Naive thymus-derived CD8-positive, alpha-beta T cell (primary cell): ENCODE measurements around the gene SPRN. TPM values are rescaled to one million over a fixed set of nuclear protein-coding genes. Genes with fewer than 3 reads are reported as not detected.
"Not testable (repeated sequence)": the region's sequence is repeated elsewhere in the genome, so short reads cannot be mapped to it uniquely, and the experiment has no call there.

Experiments
- ATAC-seq, 2 donors: fragments of 150-1000 bp; cut with Tn5 transposase in 1 of 2; sonication (Bioruptor Pico), chemical (Tn5 transposase) in 1 of 2; 1 replicate in 1 of 2; 2 replicates in 1 of 2; pipeline ENCODE4 v1.10.0; 2021; ENCODE audit warnings: mild to moderate bottlenecking in 2 of 2, moderate library complexity in 2 of 2
- POLR2A ChIA-PET: fragments of 350-600 bp; sonication (Branson Sonifier 250); formaldehyde crosslinking; loops from one replicate; lab custom pipeline; 2021; ENCODE audit warnings: antibody characterized with exemption; lab: Charles Lee
- DNase-seq, 10 donors: peaks; one replicate each; pipeline versions ENCODE4 v3.0.0 to v3.0.0-alpha.2; 2020 to 2022
- H3K27ac Mint-ChIP-seq, 10 donors: one replicate each; pipeline ENCODE4 v1.8.0; 2020 to 2022; ENCODE audit warnings: mild to moderate bottlenecking in 10 of 10, mixed read lengths in 10 of 10, moderate library complexity in 4 of 10, inconsistent platforms in 1 of 10
- H3K27me3 Mint-ChIP-seq, 5 donors: one replicate each; pipeline ENCODE4 v1.8.0; 2021 to 2022; ENCODE audit warnings: mixed read lengths in 5 of 5
- H3K36me3 Mint-ChIP-seq, 3 donors: one replicate each; pipeline ENCODE4 v1.8.0; 2020 to 2022; ENCODE audit warnings: mixed read lengths in 3 of 3, mild to moderate bottlenecking in 2 of 3, inconsistent platforms in 1 of 3
- H3K4me1 Mint-ChIP-seq, 4 donors: one replicate each; pipeline ENCODE4 v1.8.0; 2021 to 2022; ENCODE audit warnings: mixed read lengths in 4 of 4
- H3K4me3 Mint-ChIP-seq, 10 donors: one replicate each; pipeline ENCODE4 v1.8.0; 2020 to 2022; ENCODE audit warnings: mild to moderate bottlenecking in 10 of 10, mixed read lengths in 10 of 10, moderate library complexity in 6 of 10, inconsistent platforms in 1 of 10
- H3K9me3 Mint-ChIP-seq, 9 donors: one replicate each; pipeline ENCODE4 v1.8.0; 2020 to 2022; ENCODE audit warnings: mixed read lengths in 9 of 9, mild to moderate bottlenecking in 3 of 9, inconsistent platforms in 1 of 9, moderate library complexity in 1 of 9
- polyA plus RNA-seq, 3 donors: library from polyadenylated mRNA; unstranded; fragments of 300-500 nt; fragmentation: Illumina TruSeq; gene quantifications; one replicate each; pipeline ENCODE4 v1.2.3, GENCODE V29; 2021
- total RNA-seq, 8 experiments: library from RNA in 2 of 8; stranded (reverse) in 2 of 8; gene quantifications; one replicate each; pipeline ENCODE4 v1.2.3 and lab custom pipeline; 2021 to 2026

SPRN gene
- total and polyA plus RNA-seq, 5 experiments from 2014 or later, result 0.06 to 0.39 (median 0.28) TPM; not detected in 2

GRCh38 chr10:133383551-133383950, 40.9 kb downstream of the SPRN start:
- Mint-ChIP-seq H3K4me1 (peaks cover 0 to 32% (median 11%) of the 10 kb centered on the region in 4 donors), H3K4me3 (no peak overlapping the region), H3K27ac (no peak overlapping the region), H3K36me3 (peaks cover 0 to 9% (median 5%) of the 10 kb centered on the region in 3 donors), H3K27me3 (no peaks in the 10 kb centered on the region), H3K9me3 (no peaks in the 10 kb centered on the region)
- DNase-seq (no peak), ATAC-seq (no peak)
- POLR2A ChIA-PET, result no interaction called here

GRCh38 chr10:133381036-133381435, 43.4 kb downstream of the SPRN start:
- H3K4me3 Mint-ChIP-seq, result peak overlapping the region in 5 of 10 donors; percentile 19 to 80 (median 75)
- no peaks in the 10 kb centered on the region for H3K27me3 Mint-ChIP-seq
- peaks cover 0 to 9% (median 5%) of the 10 kb centered on the region in 3 donors for H3K36me3 Mint-ChIP-seq
- peaks cover 0 to 31% (median 8%) of the 10 kb centered on the region in 4 donors for H3K4me1 Mint-ChIP-seq
- POLR2A ChIA-PET, result interaction anchor here (1.1 to 6.4 kb wide), 3 partner anchors 9 to 31 kb away, joined by 3 to 58 read pairs (median 4); partner anchors contain the start of gene MTG1
- H3K9me3 Mint-ChIP-seq, result no peaks in the 10 kb centered on the region
- peak overlapping the region in 1 of 10 donors; percentile 41 for H3K27ac Mint-ChIP-seq
- DNase-seq (no peak), ATAC-seq (no peak)

- H3K36me3 Mint-ChIP-seq, result peaks cover 0 to 9% (median 5%) of the 10 kb centered on the region in 3 donors
- peak overlapping the region; percentile 57 to 80 (median 75) for H3K4me3 Mint-ChIP-seq
- H3K27ac Mint-ChIP-seq, result peak overlapping the region in 6 of 10 donors; percentile 10 to 85 (median 51)
- ATAC-seq (no peak), DNase-seq (no peak)
- H3K4me1 Mint-ChIP-seq, result peaks cover 0 to 31% (median 8%) of the 10 kb centered on the region in 4 donors
- no peaks in the 10 kb centered on the region for H3K27me3 Mint-ChIP-seq
- POLR2A ChIA-PET, result interaction anchor here (1.2 to 6.4 kb wide), 2 partner anchors 10 to 14 kb away, joined by 4 to 58 read pairs; partner anchors contain the start of gene MTG1
- no peaks in the 10 kb centered on the region for H3K9me3 Mint-ChIP-seq
These were observed 44.4 kb downstream of the SPRN start for GRCh38 chr10:133379801-133380666.

GRCh38 chr10:133379152-133379800, 45.1 kb downstream of the SPRN start, which contains the start of gene PAOX:
Gene PAOX (plus strand): TSS chr10:133379262. CDS start chr10:133379317, 55 bp downstream.
- DNase-seq (peak in 9 of 10 donors; percentile 33 to 74 (median 54)), ATAC-seq (peak; percentile 55 to 65)
- peaks cover 0 to 34% (median 9%) of the 10 kb centered on the region in 4 donors for H3K4me1 Mint-ChIP-seq
- H3K27ac Mint-ChIP-seq, result peak within 1 kb of the TSS in 7 of 10 donors; percentile 31 to 90 (median 73)
- H3K36me3 Mint-ChIP-seq, result peaks cover 0 to 7% (median 2%) of the 10 kb centered on the region in 3 donors
- H3K9me3 Mint-ChIP-seq, result no peaks in the 10 kb centered on the region
- no peaks in the 10 kb centered on the region for H3K27me3 Mint-ChIP-seq
- POLR2A ChIA-PET, result interaction anchor here (1.1 to 6.4 kb wide), 4 partner anchors 10 to 43 kb away, joined by 3 to 58 read pairs (median 7); partner anchors contain the start of genes CALY and FUOM
- peak within 1 kb of the TSS; percentile 71 to 92 (median 85) for H3K4me3 Mint-ChIP-seq

GRCh38 chr10:133378251-133379096, 46.0 kb downstream of the SPRN start:
- peaks cover 0 to 6% (median 2%) of the 10 kb centered on the region in 3 donors for H3K36me3 Mint-ChIP-seq
- no peaks in the 10 kb centered on the region for H3K27me3 Mint-ChIP-seq
- no peaks in the 10 kb centered on the region for H3K9me3 Mint-ChIP-seq
- H3K4me3 Mint-ChIP-seq, result peak overlapping the region; percentile 71 to 92 (median 85)
- DNase-seq (peak; percentile 37 to 72 (median 54)), ATAC-seq (peak; percentile 57 to 69)
- POLR2A ChIA-PET, result interaction anchor here (0.7 to 6.4 kb wide), 6 partner anchors 11 to 42 kb away, joined by 3 to 58 read pairs (median 4); partner anchors contain the start of genes CALY, FUOM and MTG1
- peak overlapping the region in 7 of 10 donors; percentile 31 to 90 (median 73) for H3K27ac Mint-ChIP-seq
- peaks cover 2 to 38% (median 13%) of the 10 kb centered on the region in 4 donors for H3K4me1 Mint-ChIP-seq

- Mint-ChIP-seq H3K27me3 (no peaks in the 10 kb centered on the region), H3K27ac (peak overlapping the region in 3 of 10 donors; percentile 71 to 90 (median 76)), H3K9me3 (no peaks in the 10 kb centered on the region), H3K36me3 (peaks cover 0 to 2% (median 2%) of the 10 kb centered on the region in 3 donors), H3K4me3 (peak overlapping the region; percentile 71 to 92 (median 85)), H3K4me1 (peaks cover 2 to 38% (median 13%) of the 10 kb centered on the region in 4 donors)
- no peak for DNase-seq
- POLR2A ChIA-PET, result interaction anchor here (0.7 to 6.4 kb wide), 5 partner anchors 12 to 42 kb away, joined by 3 to 58 read pairs (median 4); partner anchors contain the start of genes CALY, FUOM and MTG1
- ATAC-seq, result no peak
These were observed 46.6 kb downstream of the SPRN start for GRCh38 chr10:133377818-133378250.

- peak overlapping the region; percentile 44 to 92 (median 66) for H3K4me3 Mint-ChIP-seq
- peaks cover 2 to 38% (median 14%) of the 10 kb centered on the region in 4 donors for H3K4me1 Mint-ChIP-seq
- POLR2A ChIA-PET, result interaction anchor here (0.6 to 6.4 kb wide), 6 partner anchors 12 to 113 kb away, joined by 3 to 58 read pairs (median 4); partner anchors contain the start of genes ADAM8, FUOM and MTG1
- H3K36me3 Mint-ChIP-seq, result no peaks in the 10 kb centered on the region
- H3K27me3 Mint-ChIP-seq, result no peaks in the 10 kb centered on the region
- no peaks in the 10 kb centered on the region for H3K9me3 Mint-ChIP-seq
- DNase-seq, result no peak
- H3K27ac Mint-ChIP-seq, result peak overlapping the region in 2 of 10 donors; percentile 36 to 86
- no peak for ATAC-seq
These were observed 47.2 kb downstream of the SPRN start for GRCh38 chr10:133377025-133377817.

GRCh38 chr10:133376183-133376582, 48.2 kb downstream of the SPRN start:
- not testable (repeated sequence) for ATAC-seq, H3K36me3 Mint-ChIP-seq, DNase-seq, H3K9me3 Mint-ChIP-seq, H3K27me3 Mint-ChIP-seq
- peak overlapping the region in 2 of 10 donors; percentile 4 to 24 for H3K27ac Mint-ChIP-seq
- peaks cover 4 to 36% (median 21%) of the 10 kb centered on the region in 4 donors for H3K4me1 Mint-ChIP-seq
- POLR2A ChIA-PET, result interaction anchor here (1.0 to 6.4 kb wide), 2 partner anchors 13 to 112 kb away, joined by 3 to 58 read pairs; no protein-coding TSS in a partner anchor
- H3K4me3 Mint-ChIP-seq, result peak overlapping the region in 8 of 10 donors; percentile 25 to 92 (median 62)

- H3K4me1 Mint-ChIP-seq, result peaks cover 4 to 31% (median 18%) of the 10 kb centered on the region in 4 donors
- no peaks in the 10 kb centered on the region for H3K9me3 Mint-ChIP-seq
- H3K27ac Mint-ChIP-seq, result peak overlapping the region in 3 of 10 donors; percentile 11 to 63 (median 25)
- H3K4me3 Mint-ChIP-seq, result peak overlapping the region in 8 of 10 donors; percentile 14 to 74 (median 62)
- POLR2A ChIA-PET, result no interaction called here
- no peaks in the 10 kb centered on the region for H3K27me3 Mint-ChIP-seq
- no peak for ATAC-seq
- H3K36me3 Mint-ChIP-seq, result peaks cover 0 to under 1% (median under 1%) of the 10 kb centered on the region in 3 donors
- no peak for DNase-seq
These were observed 48.9 kb downstream of the SPRN start for GRCh38 chr10:133375357-133376115.
